Fibroblast of peridontal ligament (primary cell): Measurements from ENCODE around the gene MARCHF3.
A peak's percentile ranks its signal among the peaks of the same experiment; 100 is the strongest.
"Not testable (repeated sequence)": the region's sequence is repeated elsewhere in the genome, so short reads cannot be mapped to it uniquely, and the experiment has no call there.

ENCODE experiments used
- DNase-seq: peaks from one replicate; pipeline ENCODE4 v3.0.0-alpha.2; 2010; ENCODE audit errors: extremely low read depth

MARCHF3 gene

GRCh38 chr5:127011961-127012644, 18.3 kb downstream of the MARCHF3 start:
- no peak for DNase-seq

- DNase-seq: peak; percentile 87
Observed at GRCh38 chr5:127011153-127011552, 19.2 kb downstream of the MARCHF3 start.

GRCh38 chr5:127010362-127010761, 20.0 kb downstream of the MARCHF3 start:
- DNase-seq: peak; percentile 46

GRCh38 chr5:127009784-127010183, 20.6 kb downstream of the MARCHF3 start:
- no peak for DNase-seq

- no peak for DNase-seq
Observed at GRCh38 chr5:127008300-127008975, 21.9 kb downstream of the MARCHF3 start.

GRCh38 chr5:127007522-127007921, 22.8 kb downstream of the MARCHF3 start:
- DNase-seq: no peak

- peak; percentile 53 for DNase-seq
Observed at GRCh38 chr5:127006744-127007143, 23.6 kb downstream of the MARCHF3 start.

- not testable (repeated sequence) for DNase-seq
Observed at GRCh38 chr5:127005282-127005681, 25.1 kb downstream of the MARCHF3 start.

GRCh38 chr5:127004721-127005120, 25.6 kb downstream of the MARCHF3 start:
- no peak for DNase-seq

- DNase-seq: no peak
Observed at GRCh38 chr5:127003798-127004495, 26.4 kb downstream of the MARCHF3 start.

GRCh38 chr5:127002390-127002789, 28.0 kb downstream of the MARCHF3 start:
- DNase-seq: peak; percentile 74

- peak; percentile 90 for DNase-seq
Observed at GRCh38 chr5:127001621-127002296, 28.6 kb downstream of the MARCHF3 start.

GRCh38 chr5:126998895-126999570, 31.3 kb downstream of the MARCHF3 start:
- no peak for DNase-seq

- DNase-seq: peak; percentile 77
Observed at GRCh38 chr5:126998201-126998631, 32.1 kb downstream of the MARCHF3 start.

GRCh38 chr5:126995689-126996088, 34.7 kb downstream of the MARCHF3 start:
- DNase-seq: no peak

- no peak for DNase-seq
Observed at GRCh38 chr5:126995039-126995438, 35.3 kb downstream of the MARCHF3 start.

- DNase-seq: no peak
Observed at GRCh38 chr5:126994485-126994884, 35.9 kb downstream of the MARCHF3 start.

GRCh38 chr5:126988021-126988569, 42.3 kb downstream of the MARCHF3 start:
- DNase-seq: no peak

- no peak for DNase-seq
Observed at GRCh38 chr5:126987271-126987899, 43.0 kb downstream of the MARCHF3 start.

GRCh38 chr5:126984632-126985031, 45.7 kb downstream of the MARCHF3 start:
- no peak for DNase-seq

- no peak for DNase-seq
Observed at GRCh38 chr5:126983874-126984266, 46.5 kb downstream of the MARCHF3 start.
